Measurements from ENCODE around the gene ARRDC1.

GRCh38 chr9:137581361-137582285, 23.9 kb upstream of the ARRDC1 start:
- TF ChIP-seq GATA3 (IDR thresholded peaks at IDR 0.05; ENCODE audit: low read depth, low read length) = no peak
- TF ChIP-seq GATA2 (IDR thresholded peaks at IDR 0.05; ENCODE audit: low read depth, low read length) = no peak

Data from SH-SY5Y (cell line).